ENCODE data around the gene NTRK3. TPM values are rescaled to one million over a fixed set of nuclear protein-coding genes. Genes with fewer than 3 reads are reported as not detected.

The NTRK3 gene
- total RNA-seq, 6 experiments from 2014 or later = 0.35 to 0.75 (median 0.46) TPM

DNA sequence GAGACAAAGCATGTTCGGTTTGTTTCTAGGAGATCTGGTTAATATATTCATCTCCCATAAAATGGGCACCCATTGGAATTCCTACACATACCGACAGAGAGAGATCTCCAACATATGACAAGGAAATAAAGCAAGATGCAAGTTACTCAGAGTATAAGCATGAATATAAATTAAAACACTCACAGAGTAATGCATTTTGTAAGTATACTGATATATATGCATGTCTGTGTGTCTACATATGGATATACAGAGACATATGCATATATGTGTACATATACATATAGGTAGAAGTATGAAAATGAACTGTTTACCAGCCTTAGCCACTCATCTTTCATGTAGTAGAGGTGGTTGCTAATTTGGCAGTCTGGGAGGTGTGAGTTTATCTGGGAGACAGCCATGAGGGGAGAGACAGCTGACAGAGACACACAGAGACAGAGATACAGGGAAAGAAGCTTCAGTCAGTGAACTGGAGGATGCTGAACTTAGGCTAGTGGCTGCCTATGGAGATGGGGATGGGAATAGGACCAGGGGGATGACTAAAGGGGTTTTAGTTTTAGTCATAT, 134.5 kb downstream of the NTRK3 start:
- H3K27me3 ChIP-seq = no peaks in the 10 kb centered on the region
- DNase-seq (no peak), ATAC-seq (no peak)
- H3K9me3 ChIP-seq = no peaks in the 10 kb centered on the region
- no peak overlapping the region for H3K27ac ChIP-seq
- intact Hi-C loops (cut with DNase I) = no loop called here
- WGBS (ENCODE audit: insufficient coverage, low coverage, low lambda C conversion rate, missing lambda C conversion rate) = 57% methylated on average over 2 of the region's 2 CpGs
- no peak overlapping the region for H3K4me3 ChIP-seq
- no peaks in the 10 kb centered on the region for H3K4me1 ChIP-seq
- no peaks in the 10 kb centered on the region for H3K36me3 ChIP-seq
- TF ChIP-seq, protein P1, sequence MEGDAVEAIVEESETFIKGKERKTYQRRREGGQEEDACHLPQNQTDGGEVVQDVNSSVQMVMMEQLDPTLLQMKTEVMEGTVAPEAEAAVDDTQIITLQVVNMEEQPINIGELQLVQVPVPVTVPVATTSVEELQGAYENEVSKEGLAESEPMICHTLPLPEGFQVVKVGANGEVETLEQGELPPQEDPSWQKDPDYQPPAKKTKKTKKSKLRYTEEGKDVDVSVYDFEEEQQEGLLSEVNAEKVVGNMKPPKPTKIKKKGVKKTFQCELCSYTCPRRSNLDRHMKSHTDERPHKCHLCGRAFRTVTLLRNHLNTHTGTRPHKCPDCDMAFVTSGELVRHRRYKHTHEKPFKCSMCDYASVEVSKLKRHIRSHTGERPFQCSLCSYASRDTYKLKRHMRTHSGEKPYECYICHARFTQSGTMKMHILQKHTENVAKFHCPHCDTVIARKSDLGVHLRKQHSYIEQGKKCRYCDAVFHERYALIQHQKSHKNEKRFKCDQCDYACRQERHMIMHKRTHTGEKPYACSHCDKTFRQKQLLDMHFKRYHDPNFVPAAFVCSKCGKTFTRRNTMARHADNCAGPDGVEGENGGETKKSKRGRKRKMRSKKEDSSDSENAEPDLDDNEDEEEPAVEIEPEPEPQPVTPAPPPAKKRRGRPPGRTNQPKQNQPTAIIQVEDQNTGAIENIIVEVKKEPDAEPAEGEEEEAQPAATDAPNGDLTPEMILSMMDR (IDR thresholded peaks at IDR 0.05) = no peak
- no peak for TF ChIP-seq POLR2A (IDR thresholded peaks at IDR 0.05)

DNA sequence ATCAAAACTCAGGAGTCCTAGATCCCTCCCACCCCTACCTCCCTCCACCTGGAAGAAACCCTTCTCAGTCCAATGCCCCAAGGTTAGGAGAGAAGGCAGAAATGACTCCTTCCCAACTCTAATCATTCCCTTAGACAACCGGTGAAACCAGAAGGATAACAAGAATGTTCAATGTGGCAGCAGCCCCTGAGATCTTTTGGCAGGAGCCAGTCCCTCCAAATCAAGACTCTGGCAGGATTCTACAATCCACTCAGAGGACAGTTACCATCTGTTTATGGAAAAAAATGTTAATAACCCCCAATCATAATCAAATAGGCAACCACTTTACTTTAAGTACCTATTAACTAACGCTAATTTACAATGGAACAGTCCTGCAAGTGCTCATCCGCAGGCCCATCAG, 136.5 kb downstream of the NTRK3 start:
- intact Hi-C loops (cut with DNase I) = no loop called here

DNA sequence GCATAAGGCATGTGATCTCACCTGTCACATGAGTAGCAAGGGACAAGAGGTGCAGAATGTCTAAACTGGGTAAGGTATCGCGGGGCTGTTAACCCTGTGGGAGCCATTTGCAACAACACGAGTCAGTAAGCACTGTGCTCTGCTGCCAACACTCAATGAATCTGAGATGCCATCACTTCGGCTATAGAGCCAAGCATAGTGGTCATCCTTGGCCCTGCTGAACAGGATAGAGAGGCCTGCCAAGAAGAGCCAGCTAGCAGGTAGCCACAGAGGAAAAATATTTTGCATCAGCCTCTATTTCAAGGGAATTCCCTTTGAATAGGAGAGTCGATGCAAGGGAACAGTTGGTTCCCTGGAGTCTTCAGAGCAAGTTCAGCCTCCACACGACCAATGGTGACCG, 137.8 kb downstream of the NTRK3 start:
- Histone ChIP-seq H3K4me3 (no peak overlapping the region), H3K27ac (no peak overlapping the region), H3K9me3 (no peaks in the 10 kb centered on the region), H3K4me1 (no peaks in the 10 kb centered on the region), H3K27me3 (no peaks in the 10 kb centered on the region), H3K36me3 (no peaks in the 10 kb centered on the region)
- no peak for TF ChIP-seq POLR2A (IDR thresholded peaks at IDR 0.05)
- TF ChIP-seq, protein P1 (IDR thresholded peaks at IDR 0.05) = no peak
- WGBS (ENCODE audit: insufficient coverage, low coverage, low lambda C conversion rate, missing lambda C conversion rate) = 51% methylated on average over 7 of the region's 7 CpGs
- intact Hi-C loops (cut with DNase I) = no loop called here
- DNase-seq (no peak), ATAC-seq (no peak)

More for the DNA sequence above, 136.5 kb downstream of the NTRK3 start:
- Histone ChIP-seq H3K4me3 (no peak overlapping the region), H3K27ac (no peak overlapping the region), H3K4me1 (no peaks in the 10 kb centered on the region), H3K27me3 (no peaks in the 10 kb centered on the region), H3K9me3 (no peaks in the 10 kb centered on the region), H3K36me3 (no peaks in the 10 kb centered on the region)
- no peak for ATAC-seq
- WGBS (ENCODE audit: insufficient coverage, low coverage, low lambda C conversion rate, missing lambda C conversion rate) = 62% methylated on average over 2 of the region's 3 CpGs
- no peak for DNase-seq
- no peak for TF ChIP-seq POLR2A (IDR thresholded peaks at IDR 0.05)
- TF ChIP-seq, protein P1 (IDR thresholded peaks at IDR 0.05) = no peak

DNA sequence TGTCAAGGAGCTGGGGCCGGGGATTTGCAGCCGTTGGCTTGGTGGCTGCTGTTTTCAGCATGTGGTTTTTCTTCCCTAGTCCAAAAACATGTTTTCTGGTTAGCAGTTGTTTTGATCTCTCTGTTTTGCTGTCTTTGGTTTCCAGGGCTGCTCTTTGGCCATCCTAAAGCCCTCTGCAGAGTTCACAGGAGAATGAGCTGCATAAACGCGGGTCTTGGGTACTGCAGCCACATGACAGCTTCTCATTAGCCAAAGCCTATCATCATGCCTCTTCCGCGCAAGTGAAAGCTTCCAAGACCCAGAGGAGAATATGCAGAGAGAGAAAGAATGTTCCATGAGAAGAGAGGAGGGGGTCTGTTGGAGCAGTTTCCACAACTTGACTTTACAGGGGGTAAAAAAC, 138.5 kb downstream of the NTRK3 start:
- Histone ChIP-seq H3K27me3 (no peaks in the 10 kb centered on the region), H3K4me3 (no peak overlapping the region), H3K36me3 (no peaks in the 10 kb centered on the region), H3K27ac (no peak overlapping the region), H3K9me3 (no peaks in the 10 kb centered on the region), H3K4me1 (no peaks in the 10 kb centered on the region)
- TF ChIP-seq, protein P1 (IDR thresholded peaks at IDR 0.05) = no peak
- TF ChIP-seq POLR2A (IDR thresholded peaks at IDR 0.05) = no peak
- 38% methylated on average over 4 of the region's 6 CpGs for WGBS (ENCODE audit: insufficient coverage, low coverage, low lambda C conversion rate, missing lambda C conversion rate)
- DNase-seq (no peak), ATAC-seq (no peak)
- intact Hi-C loops (cut with DNase I) = no loop called here
